HPDE6-E6E7 (cell line): ENCODE measurements around the gene RBM28.

Experiments used
- DNase-seq: peaks from one replicate; pipeline ENCODE4 v3.0.0; 2011; ENCODE audit warnings: missing footprints; ENCODE audit errors: extremely low spot score

The RBM28 gene

DNA sequence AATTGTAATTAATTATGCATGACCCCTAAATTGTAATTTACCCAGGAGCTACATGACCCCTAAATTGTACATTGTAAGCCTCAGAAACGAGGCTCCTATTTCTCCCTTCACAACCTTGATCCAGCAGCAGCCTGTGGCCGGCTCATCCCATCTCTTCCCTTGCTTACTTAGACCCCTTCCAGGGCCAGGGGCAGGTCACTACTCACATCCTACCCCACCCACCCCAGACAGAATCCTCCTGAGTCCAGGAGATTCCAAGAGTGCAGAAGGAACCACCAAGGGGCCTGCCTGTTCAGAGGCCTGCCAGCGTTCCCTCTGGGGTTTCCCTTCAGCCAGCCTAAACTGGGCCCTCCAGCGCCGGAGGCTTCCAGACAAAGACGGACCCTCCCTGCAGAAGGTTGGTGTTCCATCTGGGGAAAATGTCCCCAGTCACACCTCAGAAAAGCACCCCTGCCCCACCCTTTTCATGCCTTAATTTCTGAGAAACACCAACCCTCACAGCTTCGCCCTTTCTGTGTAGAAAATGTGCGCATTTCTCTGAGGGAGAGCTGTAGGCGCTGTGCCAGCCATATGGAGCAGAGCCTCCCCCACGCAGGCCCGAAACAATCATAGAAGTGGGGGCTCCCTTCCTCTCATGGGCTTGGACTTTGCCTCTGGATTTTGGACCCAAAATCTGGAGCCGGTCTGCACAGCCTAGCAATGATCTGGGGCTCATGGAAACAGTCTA, 83.5 kb downstream of the RBM28 start:
- DNase-seq = no peak

DNA sequence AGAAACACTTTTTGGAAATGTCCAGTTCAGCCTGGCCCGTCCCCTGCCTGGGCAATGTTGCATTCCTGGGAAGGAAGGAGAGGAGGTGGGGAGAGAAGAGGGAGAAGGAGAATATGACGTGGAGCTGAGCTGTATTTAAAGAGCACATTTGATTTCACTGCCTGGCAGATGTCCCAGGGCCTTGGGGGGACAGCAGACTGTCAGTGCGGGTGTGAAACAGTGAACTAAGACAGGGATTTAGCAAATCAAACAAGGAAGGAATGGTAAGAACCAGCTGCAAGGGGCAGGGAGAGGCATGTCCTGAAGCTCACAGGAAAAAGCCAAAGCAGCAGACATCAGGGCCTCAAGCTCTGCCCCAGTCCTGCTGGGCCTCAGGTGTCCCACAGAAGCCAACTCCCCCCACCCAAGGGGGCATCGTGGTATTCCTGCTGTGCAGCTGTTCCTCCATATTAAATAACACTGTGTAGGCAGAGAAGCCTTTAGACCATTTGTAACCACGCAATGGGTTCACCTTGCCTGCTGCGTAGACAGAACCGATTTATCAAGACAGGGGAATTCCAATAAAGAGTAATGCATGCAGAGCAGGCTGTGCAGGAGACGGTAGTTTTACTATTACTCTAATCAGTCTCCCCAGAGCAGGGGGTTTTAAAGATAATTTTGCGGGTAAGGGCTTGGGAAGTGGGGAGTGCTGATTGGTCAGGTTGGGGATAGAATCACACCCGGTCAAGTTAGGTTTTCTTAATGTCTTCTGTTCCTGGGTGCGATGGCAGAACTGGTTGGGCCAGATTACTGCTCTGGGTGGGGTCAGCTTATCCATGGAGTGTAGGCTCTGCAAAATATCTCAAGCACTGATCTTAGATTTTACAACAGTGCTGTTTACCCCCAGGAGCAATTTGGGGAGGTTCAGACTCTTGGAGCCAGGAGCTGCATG, 84.3 kb downstream of the RBM28 start:
- peak; percentile 42 for DNase-seq

DNA sequence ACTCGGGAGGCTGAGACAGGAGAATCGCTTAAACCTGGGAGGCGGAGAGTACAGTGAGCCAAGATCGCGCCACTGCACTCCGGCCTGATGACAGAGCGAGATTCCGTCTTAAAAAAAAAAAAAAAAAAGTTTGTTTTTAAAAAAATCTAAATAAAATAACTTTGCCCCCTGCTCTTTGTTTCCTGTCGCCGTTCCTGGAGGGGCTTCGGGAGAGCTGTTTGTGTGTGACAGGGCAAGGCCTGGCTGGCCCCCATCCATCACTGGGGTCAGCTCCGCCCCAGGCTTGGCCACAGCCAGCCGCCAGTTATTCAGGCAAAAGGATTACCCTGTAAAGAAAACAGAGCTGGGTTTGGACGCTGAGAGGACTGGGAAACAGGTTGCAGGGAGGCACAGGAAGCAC, 86.2 kb downstream of the RBM28 start:
- no peak for DNase-seq

- no peak for DNase-seq
Observed at GRCh38 chr7:128255271-128255670, 88.4 kb downstream of the RBM28 start.

DNA sequence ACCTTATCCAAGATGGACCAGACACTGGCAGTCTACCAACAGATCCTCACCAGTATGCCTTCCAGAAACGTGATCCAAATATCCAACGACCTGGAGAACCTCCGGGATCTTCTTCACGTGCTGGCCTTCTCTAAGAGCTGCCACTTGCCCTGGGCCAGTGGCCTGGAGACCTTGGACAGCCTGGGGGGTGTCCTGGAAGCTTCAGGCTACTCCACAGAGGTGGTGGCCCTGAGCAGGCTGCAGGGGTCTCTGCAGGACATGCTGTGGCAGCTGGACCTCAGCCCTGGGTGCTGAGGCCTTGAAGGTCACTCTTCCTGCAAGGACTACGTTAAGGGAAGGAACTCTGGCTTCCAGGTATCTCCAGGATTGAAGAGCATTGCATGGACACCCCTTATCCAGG, 89.2 kb downstream of the RBM28 start:
- DNase-seq = no peak

DNA sequence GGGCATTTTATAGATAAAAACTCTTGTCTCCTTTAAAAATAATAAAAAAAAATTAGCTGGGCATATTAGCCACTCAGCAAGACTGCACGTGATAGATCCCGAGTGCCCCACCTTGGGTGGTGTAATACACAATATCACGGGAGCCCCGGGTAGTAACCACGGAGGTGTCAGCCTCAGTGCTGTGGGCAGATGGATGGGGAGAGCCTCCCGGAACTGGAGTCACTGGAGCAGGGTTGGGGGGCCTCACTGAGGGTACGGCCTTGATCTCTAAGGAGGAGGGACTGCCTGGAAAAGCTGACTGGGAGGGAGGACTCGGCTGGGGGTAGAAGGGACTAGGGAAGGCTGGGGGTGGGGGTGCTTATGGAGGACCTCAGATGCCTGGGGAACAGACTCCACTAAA, 90.0 kb downstream of the RBM28 start:
- no peak for DNase-seq

- no peak for DNase-seq
Observed at GRCh38 chr7:128251337-128251736, 92.4 kb downstream of the RBM28 start.
